BE2C (cell line): ENCODE results near the gene STX1B.

ENCODE experiments used
- DNase-seq: peaks from one replicate; pipeline ENCODE4 v3.0.0-alpha.2; 2020
- H3K27me3 ChIP-seq: fragments of 250-450 bp; sonication (Bioruptor Pico); 2 replicates; pipeline ENCODE4 v1.5.1; 2020; ENCODE audit warnings: mild to moderate bottlenecking
- H3K36me3 ChIP-seq: fragments of 250-450 bp; sonication (Bioruptor Pico); 2 replicates; pipeline ENCODE4 v1.5.1; 2020; ENCODE audit warnings: mild to moderate bottlenecking
- H3K4me1 ChIP-seq: fragments of 250-450 bp; sonication (Bioruptor Pico); 2 replicates; pipeline ENCODE4 v1.5.1; 2020
- H3K4me3 ChIP-seq: 2 replicates; pipeline ENCODE4 v1.5.1; 2011; ENCODE audit warnings: low read depth, low read length
- H3K9me3 ChIP-seq: fragments of 250-450 bp; sonication (Bioruptor Pico); 2 replicates; pipeline ENCODE4 v1.5.1; 2020
- CTCF ChIP-seq: IDR thresholded peaks from 2 replicates; pipeline ENCODE4 v1.5.1; 2012; ENCODE audit warnings: mild to moderate bottlenecking, low read depth, low read length

Gene STX1B

GRCh38 chr16:30995927-30996323 lies 14.5 kb downstream of the STX1B start:
- no peak for TF ChIP-seq CTCF
- H3K27me3 ChIP-seq: no peaks in the 10 kb centered on the region
- peaks cover 7% of the 10 kb centered on the region; the same call in 1 of the 2 replicates for H3K4me1 ChIP-seq
- no peak overlapping the region for H3K4me3 ChIP-seq
- DNase-seq: no peak
- H3K36me3 ChIP-seq: no peaks in the 10 kb centered on the region
- H3K9me3 ChIP-seq: no peaks in the 10 kb centered on the region

GRCh38 chr16:30992931-30993816 lies 17.3 kb downstream of the STX1B start:
- no peak for TF ChIP-seq CTCF
- Histone ChIP-seq H3K9me3 (no peaks in the 10 kb centered on the region), H3K4me3 (no peak overlapping the region), H3K27me3 (no peaks in the 10 kb centered on the region), H3K4me1 (peaks cover 7% of the 10 kb centered on the region; the same call in 1 of the 2 replicates), H3K36me3 (no peaks in the 10 kb centered on the region)
- no peak for DNase-seq

- Histone ChIP-seq H3K9me3 (no peaks in the 10 kb centered on the region), H3K4me1 (peaks cover 7% of the 10 kb centered on the region; the same call in 1 of the 2 replicates), H3K27me3 (no peaks in the 10 kb centered on the region), H3K4me3 (no peak overlapping the region), H3K36me3 (no peaks in the 10 kb centered on the region)
- no peak for TF ChIP-seq CTCF
- DNase-seq: no peak
These were observed 18.1 kb downstream of the STX1B start for GRCh38 chr16:30992276-30992780.

GRCh38 chr16:30991052-30991451 lies 19.4 kb downstream of the STX1B start:
- DNase-seq: no peak
- Histone ChIP-seq H3K9me3 (no peaks in the 10 kb centered on the region), H3K36me3 (no peaks in the 10 kb centered on the region), H3K4me3 (no peak overlapping the region), H3K4me1 (peaks cover 7% of the 10 kb centered on the region; the same call in 1 of the 2 replicates), H3K27me3 (no peaks in the 10 kb centered on the region)
- TF ChIP-seq CTCF: no peak

- TF ChIP-seq CTCF: no peak
- Histone ChIP-seq H3K4me1 (peaks cover 7% of the 10 kb centered on the region; the same call in 1 of the 2 replicates), H3K27me3 (no peaks in the 10 kb centered on the region), H3K9me3 (no peaks in the 10 kb centered on the region), H3K4me3 (no peak overlapping the region), H3K36me3 (no peaks in the 10 kb centered on the region)
- DNase-seq: no peak
These were observed 20.3 kb downstream of the STX1B start for GRCh38 chr16:30990105-30990504.
